Fibroblast of skin of scalp (primary cell): ENCODE results near the gene SMAD5.

ENCODE experiments used
- DNase-seq: peaks from one replicate; pipeline ENCODE4 v3.0.0-alpha.2; 2013

The SMAD5 gene

GRCh38 chr5:136226401-136226800 is 93.8 kb downstream of the SMAD5 start:
- no peak for DNase-seq

GRCh38 chr5:136228136-136228757 is 95.6 kb downstream of the SMAD5 start:
- DNase-seq = no peak

- no peak for DNase-seq
Measured at GRCh38 chr5:136230176-136230575, 97.5 kb downstream of the SMAD5 start.

GRCh38 chr5:136232316-136232715 is 99.7 kb downstream of the SMAD5 start:
- no peak for DNase-seq
